Measurements from ENCODE around the gene RABGAP1L.

GRCh38 chr1:174766727-174767126, 607.4 kb downstream of the RABGAP1L start:
- no peak for TF ChIP-seq POLR2A (IDR thresholded peaks at IDR 0.05; ENCODE audit: control extremely low read depth in 1 of 2, low read depth in 2 of 2, low read length in 2 of 2)
- no peak for TF ChIP-seq CTCF (IDR thresholded peaks at IDR 0.05; ENCODE audit: control extremely low read depth in 1 of 3, insufficient read depth in 1 of 3, low read depth in 1 of 3, low read length in 3 of 3)

All from H1 (cell line).